GM18907 (cell line): ENCODE results near the gene PPM1F.
"Not testable (repeated sequence)": the region's sequence is repeated elsewhere in the genome, so short reads cannot be mapped to it uniquely, and the experiment has no call there.

Experiments
- ATAC-seq: cut with Tn5 transposase; IDR thresholded peaks from one replicate; pipeline ENCODE4 v1.9.1; 2021; ENCODE audit warnings: mild to moderate bottlenecking, moderate library complexity; ENCODE audit not compliant: unreplicated experiment

Gene PPM1F

GRCh38 chr22:21921729-21922128, 30.9 kb downstream of the PPM1F start:
- no peak for ATAC-seq

DNA sequence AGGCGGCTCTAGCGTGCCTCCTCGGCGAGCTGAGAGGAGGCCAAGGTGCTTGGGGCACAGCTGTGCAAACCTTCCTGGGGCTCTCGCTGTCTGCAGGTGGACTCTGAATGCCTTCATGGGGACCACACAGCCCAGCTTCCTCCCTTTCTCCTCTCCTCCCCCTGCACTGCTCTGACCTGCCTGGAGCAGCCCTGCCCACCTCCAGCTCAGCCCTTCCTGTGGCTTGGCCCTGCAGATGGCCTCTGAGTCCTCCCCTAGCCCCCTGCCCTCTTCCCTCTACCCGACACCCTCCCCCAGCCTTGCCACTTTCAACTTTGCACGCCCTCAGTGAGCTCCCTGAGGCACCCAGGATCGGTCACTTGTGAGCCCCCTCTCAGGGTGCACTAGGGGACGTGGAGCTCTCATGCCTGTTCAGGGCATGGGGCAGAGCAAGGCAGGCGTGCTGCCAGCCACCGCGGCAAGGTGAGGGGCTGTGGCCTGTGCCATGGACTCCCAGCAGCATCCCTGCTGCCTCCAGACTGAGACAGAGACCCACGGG, 31.4 kb downstream of the PPM1F start:
- no peak for ATAC-seq

- ATAC-seq = no peak
These were observed 32.1 kb downstream of the PPM1F start for GRCh38 chr22:21920341-21921183.

DNA sequence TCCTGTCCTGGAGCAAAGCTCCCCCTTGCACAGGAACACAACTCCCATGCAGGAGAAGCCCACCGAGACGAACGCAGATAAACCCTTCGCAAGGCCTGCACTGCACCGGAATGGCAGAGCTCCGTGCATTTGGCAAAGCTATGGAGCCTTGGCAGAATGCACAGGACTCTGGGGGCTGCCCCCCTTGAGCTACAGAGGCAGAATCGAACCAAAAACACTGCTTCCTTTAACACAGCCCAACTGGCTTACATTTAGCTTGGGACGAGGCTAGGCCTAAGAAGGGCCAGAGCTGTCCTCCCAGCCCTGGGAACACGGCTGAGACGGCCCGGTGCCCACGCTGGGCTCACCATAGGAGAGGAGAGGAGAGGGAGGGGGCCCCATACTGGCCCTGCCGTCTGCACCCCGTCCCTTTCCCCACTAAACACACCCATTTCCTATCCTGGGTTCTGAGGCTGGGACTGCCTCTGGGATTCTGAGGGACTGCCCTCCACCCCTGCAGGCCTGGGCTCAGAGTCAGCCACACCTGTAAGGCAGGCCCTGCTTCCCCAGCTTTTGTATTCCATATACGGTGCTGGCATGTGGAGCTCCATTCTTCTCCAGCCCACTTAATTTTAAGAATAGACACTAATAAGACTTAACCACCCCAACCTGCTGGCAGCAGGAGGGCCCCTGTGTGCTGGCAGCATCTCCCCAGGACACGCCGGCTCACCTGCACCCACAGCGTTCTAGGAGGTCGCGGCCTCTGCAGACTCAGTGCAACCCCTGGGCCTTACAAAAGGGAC, 32.9 kb downstream of the PPM1F start:
- ATAC-seq = no peak

- no peak for ATAC-seq
These were observed 34.0 kb downstream of the PPM1F start for GRCh38 chr22:21918466-21919185.

DNA sequence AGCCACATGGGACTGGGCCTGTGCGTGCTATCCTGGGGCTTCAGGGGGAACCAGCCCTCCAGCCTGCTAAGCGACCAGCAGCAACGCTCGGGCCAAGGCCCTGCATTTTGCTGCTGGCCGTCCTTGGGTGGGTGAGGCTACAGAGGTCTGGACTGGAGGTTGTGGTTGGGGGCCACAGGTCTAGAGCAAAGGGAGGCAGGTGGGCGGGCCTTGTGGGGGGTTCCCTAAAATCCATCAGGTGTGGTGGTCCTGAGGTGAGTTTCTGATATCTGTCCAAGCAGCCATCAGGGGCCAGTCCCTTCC, 34.7 kb downstream of the PPM1F start:
- no peak for ATAC-seq

DNA sequence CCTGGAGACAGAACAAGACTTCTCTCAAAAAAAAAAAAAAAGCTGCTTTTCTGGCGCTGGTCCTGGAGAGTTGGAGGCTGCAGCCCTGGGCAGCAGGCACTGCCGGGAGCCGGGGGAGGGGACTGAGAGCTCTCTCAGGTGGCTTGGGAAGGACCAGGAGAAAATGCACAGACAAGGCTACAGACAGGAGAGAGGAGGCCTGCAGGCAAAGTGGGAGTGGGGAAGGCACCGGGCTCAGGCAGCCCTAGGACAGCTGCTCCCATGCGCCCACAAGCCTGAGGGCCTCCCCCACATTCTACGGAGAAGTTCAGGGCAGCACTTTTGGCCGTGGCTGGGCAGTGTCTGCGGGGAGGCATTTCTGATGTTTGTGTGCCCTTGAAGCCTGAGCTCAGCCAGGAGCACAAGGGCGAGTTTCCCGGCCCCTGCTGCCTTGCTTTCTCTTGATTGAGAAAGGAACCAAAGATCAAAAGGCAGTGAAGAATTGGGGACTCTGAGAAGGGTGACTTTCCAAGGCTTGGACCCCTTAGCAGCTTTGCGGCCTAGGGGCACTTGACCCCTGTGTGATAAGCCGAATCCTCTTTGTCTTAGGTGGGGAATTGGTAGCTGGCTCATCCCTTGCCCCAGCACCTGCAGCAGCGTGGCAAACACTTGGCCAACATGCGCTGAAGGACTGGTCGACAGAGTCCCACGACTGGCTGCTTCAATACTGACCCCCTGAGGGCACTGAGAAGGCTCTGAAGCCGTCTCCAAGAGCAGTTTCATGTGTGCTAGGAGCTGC, 35.3 kb downstream of the PPM1F start:
- no peak for ATAC-seq

DNA sequence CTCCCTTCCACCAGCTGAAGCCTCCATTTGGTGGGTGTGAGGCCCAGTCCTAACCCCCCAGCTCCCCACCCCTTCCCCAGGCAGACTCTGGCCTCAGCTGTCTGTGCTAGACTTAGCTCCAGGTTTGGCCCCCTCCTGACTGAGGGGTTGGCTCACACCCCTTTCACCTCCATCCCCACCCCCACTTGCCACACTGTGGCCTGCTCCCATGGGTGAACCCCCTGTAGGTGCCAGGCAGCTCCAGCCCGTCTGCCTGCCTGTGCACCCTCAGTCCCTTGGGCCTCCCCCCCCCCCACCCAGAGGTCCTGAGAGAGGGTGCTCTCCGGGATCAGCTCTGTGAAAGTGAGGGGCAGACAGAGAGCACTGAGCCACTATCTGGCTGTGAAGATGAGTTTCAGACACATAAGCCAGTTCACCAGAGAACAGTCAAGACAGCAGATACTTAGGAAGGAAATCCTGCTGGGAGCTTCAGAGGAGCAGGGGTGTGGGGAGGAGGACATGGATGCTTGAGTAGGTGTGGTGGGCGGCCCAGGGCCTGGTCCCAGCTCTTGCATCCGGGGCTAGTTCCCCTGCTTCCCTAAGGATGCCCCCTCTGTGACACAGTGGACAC, 36.2 kb downstream of the PPM1F start:
- no peak for ATAC-seq

- ATAC-seq = no peak
These were observed 36.9 kb downstream of the PPM1F start for GRCh38 chr22:21915624-21916308.

GRCh38 chr22:21914033-21914642, 38.5 kb downstream of the PPM1F start:
- not testable (repeated sequence) for ATAC-seq

DNA sequence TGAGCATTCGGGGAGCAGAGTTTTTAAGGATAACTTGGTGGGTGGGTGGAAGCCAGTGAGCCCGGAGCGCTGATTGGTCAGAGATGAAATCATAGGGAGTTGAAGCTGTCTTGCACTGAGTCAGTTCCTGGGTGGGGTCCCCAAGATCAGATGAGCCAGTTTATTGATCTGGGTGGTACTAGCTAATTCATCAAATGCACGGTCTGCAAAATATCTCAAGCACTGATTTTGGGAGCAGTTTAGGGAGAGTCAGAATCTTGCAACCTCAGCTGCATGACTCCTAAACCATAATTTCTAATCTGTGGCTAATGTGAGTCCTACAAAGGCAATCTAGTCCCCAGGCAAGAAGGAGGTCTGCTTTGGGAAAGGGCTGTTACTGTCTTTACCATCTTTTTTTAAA, 42.3 kb downstream of the PPM1F start:
- not testable (repeated sequence) for ATAC-seq

DNA sequence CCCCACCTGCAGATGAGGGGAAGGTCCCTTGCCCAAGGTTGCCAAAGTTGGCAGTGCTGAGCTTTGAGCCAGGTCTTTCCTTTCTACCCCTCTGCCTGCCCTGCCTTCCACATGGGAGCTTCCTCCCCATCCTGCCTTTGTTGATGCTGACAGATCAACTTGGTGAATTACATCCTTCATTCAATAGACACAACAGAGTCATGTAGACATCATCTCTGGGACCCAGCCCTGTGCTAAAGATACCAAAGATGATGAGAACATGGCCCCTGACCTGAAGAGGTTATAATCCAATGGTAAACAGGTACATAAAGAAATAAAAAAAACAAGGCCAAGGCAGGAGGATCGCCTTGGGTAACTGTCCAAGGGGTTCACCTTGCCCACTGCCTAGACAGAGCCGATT, 42.8 kb downstream of the PPM1F start:
- ATAC-seq = no peak

- no peak for ATAC-seq
These were observed 44.8 kb downstream of the PPM1F start for GRCh38 chr22:21907638-21908522.

DNA sequence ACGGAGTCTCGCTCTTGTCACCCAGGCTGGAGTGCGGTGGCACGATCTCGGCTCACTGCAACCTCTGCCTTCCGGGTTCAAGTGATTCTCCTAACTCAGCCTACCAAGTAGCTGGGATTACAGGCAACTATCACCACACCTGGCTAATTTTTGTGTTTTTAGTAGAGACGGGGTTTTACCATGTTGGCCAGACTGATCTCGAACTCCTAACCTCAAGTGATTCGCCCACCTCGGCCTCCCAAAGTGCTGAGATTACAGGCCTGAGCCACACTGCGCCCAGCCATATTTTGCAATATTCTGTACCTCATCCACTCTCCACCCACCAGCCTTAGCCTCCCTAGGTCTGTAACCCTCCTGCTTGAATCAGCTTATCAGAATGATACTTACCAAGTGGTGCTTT, 47.4 kb downstream of the PPM1F start:
- not testable (repeated sequence) for ATAC-seq

- ATAC-seq = no peak
These were observed 48.3 kb downstream of the PPM1F start for GRCh38 chr22:21904250-21904789.

DNA sequence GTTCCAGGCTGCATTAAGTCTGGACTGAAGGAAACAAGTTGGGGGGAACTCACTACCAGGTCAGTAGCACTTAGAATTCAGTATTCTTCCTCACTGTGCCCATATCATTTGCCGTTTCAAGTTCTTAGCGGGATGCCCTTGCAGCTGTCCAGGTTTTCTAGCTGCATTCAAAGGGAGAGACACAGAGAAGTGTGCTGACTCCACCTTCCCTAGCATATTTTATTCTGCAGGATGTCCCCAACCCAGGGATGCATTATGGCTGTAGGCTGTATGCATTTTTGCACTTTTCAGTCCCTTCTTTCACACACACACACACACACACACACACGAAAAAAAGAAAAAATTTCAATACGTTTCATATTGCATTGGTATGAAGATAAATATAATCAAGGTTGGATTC, 49.4 kb downstream of the PPM1F start:
- ATAC-seq = no peak

DNA sequence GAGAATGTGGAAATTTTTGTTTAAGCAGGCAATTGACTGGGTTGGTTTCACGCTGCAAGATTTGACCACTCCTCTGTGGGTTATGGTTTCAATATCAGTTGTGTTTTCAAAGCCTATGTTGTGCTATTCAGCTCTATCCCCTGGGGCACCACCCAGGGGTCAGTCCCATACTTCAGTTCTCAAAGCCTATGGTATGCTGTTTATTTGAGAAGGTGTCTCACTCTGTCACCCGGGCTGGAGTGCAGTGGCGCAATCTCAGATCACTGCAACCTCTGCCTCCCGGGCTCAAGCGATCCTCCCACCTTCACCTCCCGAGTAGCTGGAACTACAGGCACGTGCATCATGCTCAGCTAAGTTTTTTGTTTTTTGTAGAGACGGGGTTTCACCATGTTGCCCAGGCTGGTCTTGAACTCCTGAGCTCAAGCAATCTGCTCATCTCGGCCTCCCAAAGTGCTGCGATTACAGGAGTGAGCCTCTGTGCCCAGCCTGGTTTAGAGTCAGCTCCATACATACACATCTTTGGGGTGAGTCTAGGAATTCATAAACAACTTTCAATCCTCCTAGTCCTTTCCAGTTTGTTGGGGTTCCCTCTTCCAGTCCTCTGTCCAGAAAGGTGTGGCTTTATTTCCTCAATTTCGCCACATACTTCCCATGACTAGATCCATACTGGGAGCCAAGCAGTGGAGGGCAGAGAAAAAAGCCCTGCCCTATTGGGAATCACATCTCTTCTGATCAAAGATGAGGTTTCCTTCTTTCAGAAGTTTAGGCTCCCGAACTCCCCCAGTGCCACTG, 50.2 kb downstream of the PPM1F start:
- no peak for ATAC-seq
